Subcutaneous abdominal adipose tissue (tissue), 5 donors: ENCODE measurements around the gene PLSCR2.
"Not testable (repeated sequence)": the region's sequence is repeated elsewhere in the genome, so short reads cannot be mapped to it uniquely, and the experiment has no call there.

ENCODE experiments used
- H3K27ac ChIP-seq: one replicate; pipeline ENCODE4 v1.7.0; 2013; ENCODE audit warnings: low read depth, mild to moderate bottlenecking, inconsistent platforms, low read length, moderate library complexity
- H3K27me3 ChIP-seq, 5 donors: one replicate each; pipeline ENCODE4 v1.7.0; 2013; ENCODE audit warnings: low read length in 5 of 5, inconsistent platforms in 1 of 5; ENCODE audit not compliant: control insufficient read depth in 5 of 5, insufficient read depth in 4 of 5
- H3K36me3 ChIP-seq, 5 donors: one replicate each; pipeline ENCODE4 v1.7.0; 2013; ENCODE audit warnings: low read length in 5 of 5; ENCODE audit not compliant: control insufficient read depth in 5 of 5, insufficient read depth in 5 of 5
- H3K4me1 ChIP-seq, 5 donors: one replicate each; pipeline ENCODE4 v1.7.0; 2013; ENCODE audit warnings: low read length in 5 of 5, mild to moderate bottlenecking in 3 of 5, moderate library complexity in 1 of 5; ENCODE audit not compliant: control insufficient read depth in 5 of 5, insufficient read depth in 5 of 5
- H3K4me3 ChIP-seq, 5 donors: one replicate each; pipeline ENCODE4 v1.7.0; 2013; ENCODE audit warnings: low read length in 5 of 5, low read depth in 1 of 5
- H3K9ac ChIP-seq, 5 donors: one replicate each; pipeline ENCODE4 v1.7.0; 2013; ENCODE audit warnings: low read length in 5 of 5, mild to moderate bottlenecking in 4 of 5, moderate library complexity in 3 of 5
- H3K9me3 ChIP-seq, 5 donors: one replicate each; pipeline ENCODE4 v1.7.0; 2013; ENCODE audit warnings: low read length in 5 of 5; ENCODE audit not compliant: control insufficient read depth in 5 of 5
- donor health status: healthy.
- donor health status: healthy.
- donor health status: healthy.
- donor health status: healthy.
- donor health status: healthy.

Gene PLSCR2

DNA sequence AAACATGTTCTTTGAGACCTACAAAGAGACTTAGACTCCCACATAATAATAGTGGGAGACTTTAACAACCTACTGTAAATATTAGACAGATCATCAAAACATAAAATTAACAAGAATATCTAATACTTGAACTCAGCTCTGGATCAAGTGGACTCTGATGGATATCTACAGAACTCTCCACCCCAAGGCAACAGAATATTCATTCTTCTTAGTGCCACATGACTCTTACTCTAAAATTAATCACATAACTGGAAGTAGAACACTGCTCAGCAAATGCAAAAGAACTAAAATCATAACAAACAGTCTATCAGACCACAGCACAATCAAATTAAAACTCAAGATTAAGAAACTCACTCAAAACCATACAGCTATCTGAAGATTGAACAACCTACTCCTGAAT lies 15.9 kb upstream of the PLSCR2 start:
- no peaks in the 10 kb centered on the region for H3K27me3 ChIP-seq
- peaks cover 0 to 18% (median 3%) of the 10 kb centered on the region in 5 donors for H3K9me3 ChIP-seq
- H3K4me1 ChIP-seq, result no peaks in the 10 kb centered on the region
- H3K36me3 ChIP-seq, result no peaks in the 10 kb centered on the region
- H3K9ac ChIP-seq, result no peak overlapping the region
- H3K4me3 ChIP-seq, result no peak overlapping the region
- H3K27ac ChIP-seq, result no peak overlapping the region

DNA sequence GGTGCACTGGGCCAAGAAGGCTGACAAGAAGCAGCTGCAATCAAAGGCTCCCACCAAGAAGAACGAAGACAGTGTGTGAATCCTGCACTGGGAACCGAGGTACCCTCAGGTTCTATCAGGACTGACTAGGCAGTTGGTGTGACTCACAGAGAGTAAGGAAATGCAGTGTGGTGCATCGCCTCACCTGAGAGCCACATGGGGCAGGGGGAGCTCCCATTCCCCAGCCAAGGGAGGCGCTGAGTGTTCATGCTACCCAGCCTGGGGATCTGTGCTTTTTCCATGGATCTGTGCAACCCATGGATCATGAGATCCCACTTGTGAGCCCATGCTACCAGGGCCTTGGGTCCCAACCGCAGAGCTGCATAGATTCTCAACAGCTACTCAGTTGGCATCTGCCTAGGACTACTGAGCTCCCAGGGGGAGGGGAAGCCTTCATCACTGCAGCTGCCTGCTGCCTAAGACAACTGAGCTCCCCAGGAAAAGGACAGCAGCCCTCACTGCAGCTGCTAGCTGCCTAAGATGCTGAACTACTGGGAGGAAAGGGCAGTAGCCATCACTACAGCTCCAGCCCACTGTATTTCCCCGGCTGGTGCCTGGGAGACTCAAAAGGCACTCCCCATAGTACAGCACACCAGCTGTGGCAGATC lies 6.9 kb upstream of the PLSCR2 start:
- no peak overlapping the region for H3K9ac ChIP-seq
- H3K36me3 ChIP-seq, result no peaks in the 10 kb centered on the region
- H3K9me3 ChIP-seq, result no peaks in the 10 kb centered on the region
- H3K27me3 ChIP-seq, result peaks cover 0 to 6% (median 3%) of the 10 kb centered on the region in 5 donors
- H3K27ac ChIP-seq, result no peak overlapping the region
- H3K4me3 ChIP-seq, result no peak overlapping the region
- H3K4me1 ChIP-seq, result no peaks in the 10 kb centered on the region

DNA sequence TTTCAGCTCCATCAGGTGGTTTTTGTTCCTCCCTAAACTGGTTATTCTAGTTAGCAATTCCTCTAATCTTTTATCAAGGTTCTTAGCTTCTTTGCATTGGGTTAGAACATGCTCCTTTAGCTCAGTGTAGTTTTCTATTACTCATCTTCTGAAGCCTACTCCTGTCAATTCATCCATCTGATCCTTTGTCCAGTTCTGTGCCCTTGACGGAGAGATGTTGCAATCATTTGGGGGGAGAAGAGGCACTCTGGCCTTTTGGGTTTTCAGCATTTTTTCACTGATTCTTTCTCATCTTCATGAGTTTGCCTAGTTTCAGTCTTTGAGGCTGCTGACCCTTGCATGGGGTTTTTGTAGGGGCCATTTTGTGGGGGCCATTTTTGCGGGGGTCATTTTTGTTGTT lies 5.6 kb upstream of the PLSCR2 start:
- not testable (repeated sequence) for H3K27ac ChIP-seq, H3K27me3 ChIP-seq, H3K9me3 ChIP-seq, H3K9ac ChIP-seq, H3K36me3 ChIP-seq, H3K4me1 ChIP-seq, H3K4me3 ChIP-seq

DNA sequence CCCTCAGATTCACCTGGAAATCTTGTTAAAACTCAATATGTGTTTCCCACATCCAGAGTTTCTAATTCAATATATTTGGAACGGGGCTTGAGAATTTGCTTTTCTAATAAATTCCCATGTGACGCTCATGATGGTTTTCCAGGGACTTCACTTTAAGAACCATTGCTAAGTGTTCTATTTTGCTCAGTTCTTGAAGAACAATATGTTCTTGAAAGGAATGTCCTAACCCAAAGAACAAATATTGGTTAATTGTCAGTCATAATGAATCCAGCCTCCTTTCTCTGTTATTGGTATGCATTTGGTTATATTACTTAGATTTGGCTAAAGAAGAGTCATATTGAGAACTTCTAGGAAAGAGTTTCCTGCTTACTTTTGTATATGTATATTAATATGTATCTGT lies 4.4 kb upstream of the PLSCR2 start:
- no peaks in the 10 kb centered on the region for H3K9me3 ChIP-seq
- no peak overlapping the region for H3K9ac ChIP-seq
- peaks cover 0 to 12% (median 10%) of the 10 kb centered on the region in 5 donors for H3K4me1 ChIP-seq
- H3K27me3 ChIP-seq, result peaks cover 0 to 6% (median 3%) of the 10 kb centered on the region in 5 donors
- no peak overlapping the region for H3K4me3 ChIP-seq
- H3K27ac ChIP-seq, result no peak overlapping the region
- H3K36me3 ChIP-seq, result no peaks in the 10 kb centered on the region

DNA sequence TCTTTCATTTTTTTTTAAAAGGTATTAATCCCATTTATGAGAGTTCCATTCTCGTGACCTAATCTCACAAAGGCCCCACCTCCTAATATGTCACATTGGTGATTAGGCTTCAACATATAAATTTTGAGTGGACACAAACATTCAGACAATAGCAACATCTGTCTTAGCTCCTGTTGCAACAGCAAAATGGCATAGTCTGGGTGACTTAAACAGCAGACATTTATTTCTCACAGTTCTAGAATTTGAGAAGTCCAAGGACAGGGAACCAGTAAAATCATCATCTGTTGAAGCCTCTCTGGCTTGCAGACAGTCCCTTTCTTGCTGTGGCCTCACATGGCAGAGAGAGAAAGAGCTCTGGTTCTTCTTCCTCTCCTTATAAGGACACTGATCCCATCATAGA lies 3.2 kb upstream of the PLSCR2 start:
- Histone ChIP-seq H3K9ac (no peak overlapping the region), H3K27ac (no peak overlapping the region), H3K27me3 (peaks cover 0 to 6% (median 3%) of the 10 kb centered on the region in 5 donors), H3K36me3 (no peaks in the 10 kb centered on the region), H3K4me3 (no peak overlapping the region), H3K9me3 (no peaks in the 10 kb centered on the region), H3K4me1 (peaks cover 0 to 12% (median 10%) of the 10 kb centered on the region in 5 donors)

DNA sequence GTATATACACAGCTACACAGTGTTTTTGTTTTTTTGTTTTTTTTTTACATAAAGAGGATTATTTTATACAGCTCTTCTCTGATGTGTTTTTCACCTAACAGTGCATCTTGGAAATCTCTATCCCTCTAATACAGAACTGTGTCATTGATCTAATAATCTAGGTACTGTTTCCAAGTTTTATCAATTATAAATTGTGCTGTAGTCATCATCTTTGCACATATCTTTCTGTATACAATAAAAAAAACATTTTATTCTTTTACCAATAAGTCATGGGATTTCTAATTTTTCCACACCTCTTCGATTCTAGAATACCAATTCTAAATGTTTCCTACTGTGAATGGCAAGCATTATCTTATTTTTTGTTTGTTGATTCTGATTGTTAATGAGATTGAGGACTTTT lies 1.7 kb upstream of the PLSCR2 start:
- Histone ChIP-seq H3K9ac (no peak overlapping the region), H3K4me1 (peaks cover 0 to 12% (median 10%) of the 10 kb centered on the region in 5 donors), H3K27ac (no peak overlapping the region), H3K9me3 (no peaks in the 10 kb centered on the region), H3K4me3 (no peak overlapping the region), H3K27me3 (no peaks in the 10 kb centered on the region), H3K36me3 (no peaks in the 10 kb centered on the region)

DNA sequence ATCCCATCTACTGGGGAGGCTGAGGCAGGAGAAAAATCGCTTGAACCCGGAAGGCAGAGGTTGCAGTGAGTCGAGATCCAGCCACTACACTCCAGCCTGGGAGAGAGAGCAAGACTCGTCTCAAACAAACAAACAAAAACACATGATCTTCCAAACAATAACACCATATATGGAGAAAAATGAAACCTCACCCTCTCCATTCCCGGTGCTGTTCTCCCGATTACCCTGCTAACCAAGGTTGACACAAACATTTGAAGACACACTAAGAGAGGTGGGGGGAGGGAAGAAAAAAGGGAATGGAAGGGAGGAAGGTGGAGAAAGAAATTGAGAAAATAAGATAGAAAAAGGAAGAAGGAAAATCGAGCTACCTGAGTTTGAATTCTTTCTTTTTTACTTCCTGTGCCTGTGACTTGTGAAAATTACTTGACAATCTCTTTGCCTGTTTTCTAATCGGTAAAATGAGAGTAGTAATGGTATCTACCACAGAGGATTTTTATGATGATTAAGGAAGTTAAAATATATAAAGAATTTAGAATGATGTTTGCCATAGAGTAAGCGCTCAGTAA lies 1.1 kb upstream of the PLSCR2 start:
- H3K36me3 ChIP-seq, result no peaks in the 10 kb centered on the region
- H3K4me3 ChIP-seq, result no peak overlapping the region
- no peaks in the 10 kb centered on the region for H3K27me3 ChIP-seq
- H3K9ac ChIP-seq, result no peak overlapping the region
- H3K4me1 ChIP-seq, result peaks cover 0 to 12% (median 10%) of the 10 kb centered on the region in 5 donors
- no peak overlapping the region for H3K27ac ChIP-seq
- no peaks in the 10 kb centered on the region for H3K9me3 ChIP-seq

DNA sequence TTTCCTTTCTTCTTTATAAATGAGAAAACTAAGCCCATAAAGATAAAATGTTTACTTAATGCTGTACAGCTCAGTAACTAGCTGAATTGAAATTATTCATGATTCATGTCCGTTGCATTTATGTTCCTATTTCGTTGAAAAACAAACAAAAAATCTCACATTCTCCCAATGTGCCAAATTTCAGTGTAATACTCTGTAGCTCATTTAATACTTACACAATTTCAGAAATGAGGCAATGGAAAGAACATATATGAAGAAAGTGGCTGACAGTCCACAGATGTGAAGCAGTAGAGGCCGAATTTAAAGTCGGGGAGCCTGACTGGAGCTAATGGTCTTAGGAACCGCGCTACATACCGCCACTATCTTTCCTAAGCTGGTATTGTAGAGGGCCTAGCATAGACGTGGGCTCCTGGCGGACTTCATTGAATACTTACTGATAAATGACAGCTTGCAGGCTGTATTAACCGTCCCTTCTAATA lies 651 bp downstream of the PLSCR2 start:
- Histone ChIP-seq H3K9me3 (no peaks in the 10 kb centered on the region), H3K4me1 (peaks cover 0 to 12% (median 10%) of the 10 kb centered on the region in 5 donors), H3K27ac (peak overlapping the region; percentile 17), H3K27me3 (no peaks in the 10 kb centered on the region), H3K9ac (no peak overlapping the region), H3K4me3 (peak overlapping the region; percentile 35 to 86 (median 77)), H3K36me3 (no peaks in the 10 kb centered on the region)

DNA sequence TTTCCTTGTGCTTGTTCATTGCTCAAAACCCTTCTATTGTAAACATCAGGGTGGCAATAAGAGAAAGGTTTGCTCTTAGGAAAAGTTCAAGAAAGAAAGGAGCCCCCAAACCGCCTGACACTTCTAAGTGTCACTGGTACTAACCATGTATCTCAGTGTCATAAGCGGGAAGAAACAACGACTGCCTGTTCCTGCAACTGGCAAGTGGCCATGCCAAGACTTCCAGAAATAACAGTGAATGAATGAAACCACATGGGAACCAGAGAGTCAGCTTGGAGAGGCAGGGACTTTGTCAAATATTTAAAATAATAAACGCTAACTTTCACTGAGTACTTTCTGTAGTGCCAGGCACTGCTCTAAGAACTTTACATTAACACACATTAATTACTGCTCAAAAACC lies 1.1 kb downstream of the PLSCR2 start:
- H3K36me3 ChIP-seq, result no peaks in the 10 kb centered on the region
- peaks cover 0 to 12% (median 10%) of the 10 kb centered on the region in 5 donors for H3K4me1 ChIP-seq
- no peak overlapping the region for H3K27ac ChIP-seq

DNA sequence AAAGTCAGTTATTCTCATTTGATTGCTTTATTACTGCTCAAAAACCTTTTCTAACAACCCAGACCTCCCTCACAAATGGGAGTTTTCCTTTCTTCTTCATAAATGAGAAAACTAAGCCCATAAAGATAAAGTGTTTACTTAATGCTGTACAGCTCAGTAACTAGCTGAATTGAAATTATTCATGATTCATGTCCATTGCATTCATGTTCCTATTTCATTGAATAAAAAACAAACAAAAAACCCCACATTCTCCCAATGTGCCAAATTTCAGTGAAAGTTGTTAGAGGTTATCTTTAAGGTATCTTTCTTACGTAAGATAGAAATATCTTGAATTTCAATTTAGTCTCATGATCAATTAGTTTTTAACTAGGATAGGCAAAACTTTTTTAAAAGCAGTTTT lies 2.8 kb downstream of the PLSCR2 start:
- H3K9ac ChIP-seq, result no peak overlapping the region
- no peak overlapping the region for H3K27ac ChIP-seq
- H3K36me3 ChIP-seq, result no peaks in the 10 kb centered on the region
- no peaks in the 10 kb centered on the region for H3K9me3 ChIP-seq
- H3K4me1 ChIP-seq, result peaks cover 0 to 12% (median 10%) of the 10 kb centered on the region in 5 donors
- H3K27me3 ChIP-seq, result no peaks in the 10 kb centered on the region
- H3K4me3 ChIP-seq, result no peak overlapping the region

More for the DNA sequence above, 1.1 kb downstream of the PLSCR2 start:
- Histone ChIP-seq H3K4me3 (no peak overlapping the region), H3K9ac (no peak overlapping the region), H3K27me3 (no peaks in the 10 kb centered on the region), H3K9me3 (no peaks in the 10 kb centered on the region)
